ENCODE data around the gene PLA2G2C.

Gene PLA2G2C

DNA sequence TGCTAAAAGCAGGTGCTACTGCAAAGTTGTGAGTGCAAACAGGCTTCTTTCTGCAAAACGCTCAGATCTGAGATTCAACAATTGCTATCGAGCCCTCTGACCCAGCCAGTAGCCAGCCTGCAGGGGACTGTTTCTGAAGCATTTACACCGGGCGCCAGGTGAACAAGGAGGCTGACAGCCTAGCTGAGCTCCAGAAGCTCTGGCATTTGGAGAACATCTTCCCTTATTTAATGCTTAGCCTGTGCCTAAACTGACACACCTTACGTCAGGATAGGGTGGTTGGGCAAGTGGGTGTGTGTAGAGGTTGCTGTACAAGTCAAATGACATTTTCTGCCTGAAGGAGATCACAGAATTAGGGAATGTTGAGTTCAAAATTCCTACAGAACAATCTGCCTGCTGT is 15.8 kb upstream of the PLA2G2C start:
- TF ChIP-seq SPI1 (IDR thresholded peaks at IDR 0.05; ENCODE audit: borderline replicate concordance, low read depth): no peak
- no peak for TF ChIP-seq POLR2AphosphoS5 (IDR thresholded peaks at IDR 0.05; ENCODE audit: low read depth)
- TF ChIP-seq, protein P1, sequence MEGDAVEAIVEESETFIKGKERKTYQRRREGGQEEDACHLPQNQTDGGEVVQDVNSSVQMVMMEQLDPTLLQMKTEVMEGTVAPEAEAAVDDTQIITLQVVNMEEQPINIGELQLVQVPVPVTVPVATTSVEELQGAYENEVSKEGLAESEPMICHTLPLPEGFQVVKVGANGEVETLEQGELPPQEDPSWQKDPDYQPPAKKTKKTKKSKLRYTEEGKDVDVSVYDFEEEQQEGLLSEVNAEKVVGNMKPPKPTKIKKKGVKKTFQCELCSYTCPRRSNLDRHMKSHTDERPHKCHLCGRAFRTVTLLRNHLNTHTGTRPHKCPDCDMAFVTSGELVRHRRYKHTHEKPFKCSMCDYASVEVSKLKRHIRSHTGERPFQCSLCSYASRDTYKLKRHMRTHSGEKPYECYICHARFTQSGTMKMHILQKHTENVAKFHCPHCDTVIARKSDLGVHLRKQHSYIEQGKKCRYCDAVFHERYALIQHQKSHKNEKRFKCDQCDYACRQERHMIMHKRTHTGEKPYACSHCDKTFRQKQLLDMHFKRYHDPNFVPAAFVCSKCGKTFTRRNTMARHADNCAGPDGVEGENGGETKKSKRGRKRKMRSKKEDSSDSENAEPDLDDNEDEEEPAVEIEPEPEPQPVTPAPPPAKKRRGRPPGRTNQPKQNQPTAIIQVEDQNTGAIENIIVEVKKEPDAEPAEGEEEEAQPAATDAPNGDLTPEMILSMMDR (IDR thresholded peaks at IDR 0.05; ENCODE audit: insufficient read depth, low read length): no peak
- TF ChIP-seq, protein P2, sequence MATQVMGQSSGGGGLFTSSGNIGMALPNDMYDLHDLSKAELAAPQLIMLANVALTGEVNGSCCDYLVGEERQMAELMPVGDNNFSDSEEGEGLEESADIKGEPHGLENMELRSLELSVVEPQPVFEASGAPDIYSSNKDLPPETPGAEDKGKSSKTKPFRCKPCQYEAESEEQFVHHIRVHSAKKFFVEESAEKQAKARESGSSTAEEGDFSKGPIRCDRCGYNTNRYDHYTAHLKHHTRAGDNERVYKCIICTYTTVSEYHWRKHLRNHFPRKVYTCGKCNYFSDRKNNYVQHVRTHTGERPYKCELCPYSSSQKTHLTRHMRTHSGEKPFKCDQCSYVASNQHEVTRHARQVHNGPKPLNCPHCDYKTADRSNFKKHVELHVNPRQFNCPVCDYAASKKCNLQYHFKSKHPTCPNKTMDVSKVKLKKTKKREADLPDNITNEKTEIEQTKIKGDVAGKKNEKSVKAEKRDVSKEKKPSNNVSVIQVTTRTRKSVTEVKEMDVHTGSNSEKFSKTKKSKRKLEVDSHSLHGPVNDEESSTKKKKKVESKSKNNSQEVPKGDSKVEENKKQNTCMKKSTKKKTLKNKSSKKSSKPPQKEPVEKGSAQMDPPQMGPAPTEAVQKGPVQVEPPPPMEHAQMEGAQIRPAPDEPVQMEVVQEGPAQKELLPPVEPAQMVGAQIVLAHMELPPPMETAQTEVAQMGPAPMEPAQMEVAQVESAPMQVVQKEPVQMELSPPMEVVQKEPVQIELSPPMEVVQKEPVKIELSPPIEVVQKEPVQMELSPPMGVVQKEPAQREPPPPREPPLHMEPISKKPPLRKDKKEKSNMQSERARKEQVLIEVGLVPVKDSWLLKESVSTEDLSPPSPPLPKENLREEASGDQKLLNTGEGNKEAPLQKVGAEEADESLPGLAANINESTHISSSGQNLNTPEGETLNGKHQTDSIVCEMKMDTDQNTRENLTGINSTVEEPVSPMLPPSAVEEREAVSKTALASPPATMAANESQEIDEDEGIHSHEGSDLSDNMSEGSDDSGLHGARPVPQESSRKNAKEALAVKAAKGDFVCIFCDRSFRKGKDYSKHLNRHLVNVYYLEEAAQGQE (IDR thresholded peaks at IDR 0.05; ENCODE audit: insufficient replicate concordance, low read depth): no peak
- no peak for TF ChIP-seq GABPA (IDR thresholded peaks at IDR 0.05; ENCODE audit: low read depth)
- no peaks in the 10 kb centered on the region for H3K27me3 ChIP-seq (ENCODE audit: insufficient read depth, poor library complexity, severe bottlenecking)
- no peak for DNase-seq (ENCODE audit: low read depth in 1 of 2, low spot score in 1 of 2)
- no peak overlapping the region for H3K4me3 ChIP-seq (replicated peaks; ENCODE audit: insufficient read depth, low read length)
- no peak overlapping the region for H3K27ac ChIP-seq (replicated peaks)

DNA sequence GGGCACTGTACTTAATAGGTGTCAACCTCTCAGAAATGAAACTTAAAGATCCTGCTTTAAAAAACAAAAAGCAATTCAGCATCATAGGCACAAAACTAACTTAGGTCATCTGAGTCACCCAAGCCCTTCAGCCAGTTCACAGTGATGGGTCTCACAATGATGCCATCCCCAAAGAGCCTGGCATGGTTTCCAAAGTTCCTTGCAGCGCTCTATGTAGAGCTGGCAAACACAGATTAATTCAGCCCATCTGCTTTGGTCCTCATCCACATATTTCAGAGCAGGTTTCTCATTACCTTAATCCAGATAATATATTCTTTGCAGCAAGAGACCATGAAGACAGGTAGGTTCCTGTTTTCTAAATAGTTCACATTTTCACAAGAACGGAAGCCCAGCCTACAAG is 14.6 kb upstream of the PLA2G2C start:
- peak in 1 of 2 experiments; percentile 37 for DNase-seq (ENCODE audit: low read depth in 1 of 2, low spot score in 1 of 2)
- no peak overlapping the region for H3K27ac ChIP-seq (replicated peaks)
- no peaks in the 10 kb centered on the region for H3K27me3 ChIP-seq (ENCODE audit: insufficient read depth, poor library complexity, severe bottlenecking)
- TF ChIP-seq, protein P1 (IDR thresholded peaks at IDR 0.05; ENCODE audit: insufficient read depth, low read length): no peak
- TF ChIP-seq GABPA (IDR thresholded peaks at IDR 0.05; ENCODE audit: low read depth) (no peak), SPI1 (IDR thresholded peaks at IDR 0.05; ENCODE audit: borderline replicate concordance, low read depth) (no peak), POLR2AphosphoS5 (IDR thresholded peaks at IDR 0.05; ENCODE audit: low read depth) (no peak)
- TF ChIP-seq, protein P2 (IDR thresholded peaks at IDR 0.05; ENCODE audit: insufficient replicate concordance, low read depth): no peak
- H3K4me3 ChIP-seq (replicated peaks; ENCODE audit: insufficient read depth, low read length): no peak overlapping the region

DNA sequence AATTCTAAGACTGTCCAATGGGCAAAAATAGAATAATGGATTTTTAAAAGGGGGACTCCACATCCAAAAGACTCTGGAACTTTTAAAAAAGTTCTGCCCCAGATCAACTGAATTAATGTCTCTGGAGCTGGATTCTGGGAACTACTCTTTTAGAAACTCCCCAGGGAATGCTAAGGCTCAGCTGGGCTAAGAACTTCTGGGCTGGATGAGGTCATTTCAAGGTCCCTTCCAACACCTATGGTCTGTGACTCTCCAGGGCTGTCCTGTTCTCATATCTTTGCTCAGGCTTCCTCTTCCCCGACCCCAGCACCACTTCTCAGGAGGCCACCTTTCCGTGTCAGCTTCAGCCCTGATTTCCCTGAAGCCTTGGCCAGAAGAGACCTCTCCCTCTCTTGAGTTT is 13.5 kb upstream of the PLA2G2C start:
- Histone ChIP-seq H3K27ac (replicated peaks) (no peak overlapping the region), H3K4me3 (replicated peaks; ENCODE audit: insufficient read depth, low read length) (no peak overlapping the region), H3K27me3 (ENCODE audit: insufficient read depth, poor library complexity, severe bottlenecking) (no peaks in the 10 kb centered on the region)
- TF ChIP-seq, protein P2 (IDR thresholded peaks at IDR 0.05; ENCODE audit: insufficient replicate concordance, low read depth): no peak
- no peak for DNase-seq (ENCODE audit: low read depth in 1 of 2, low spot score in 1 of 2)

DNA sequence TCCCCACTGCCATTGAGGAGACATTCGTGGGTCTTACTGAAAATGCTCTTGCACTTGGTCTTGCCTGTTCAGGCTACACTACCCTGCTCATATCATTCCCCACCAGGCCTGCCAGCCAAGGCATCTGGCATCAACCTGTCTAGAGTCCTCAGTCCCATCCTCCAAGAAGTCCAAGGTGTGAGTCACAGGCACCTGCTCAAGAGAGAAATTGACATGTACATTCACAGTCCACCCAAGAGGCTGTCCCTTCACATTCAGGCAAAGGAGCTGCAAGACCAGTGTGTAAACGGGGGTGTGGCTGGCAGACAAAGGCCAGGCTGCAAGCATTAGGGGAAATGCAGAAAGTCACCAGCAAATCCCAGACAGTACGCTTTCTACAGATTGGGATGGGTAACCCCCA is 13.1 kb upstream of the PLA2G2C start:
- Histone ChIP-seq H3K27me3 (ENCODE audit: insufficient read depth, poor library complexity, severe bottlenecking) (no peaks in the 10 kb centered on the region), H3K4me3 (replicated peaks; ENCODE audit: insufficient read depth, low read length) (no peak overlapping the region), H3K27ac (replicated peaks) (no peak overlapping the region)
- TF ChIP-seq, protein P2 (IDR thresholded peaks at IDR 0.05; ENCODE audit: insufficient replicate concordance, low read depth): no peak
- TF ChIP-seq, protein P1 (IDR thresholded peaks at IDR 0.05; ENCODE audit: insufficient read depth, low read length): no peak
- no peak for TF ChIP-seq SPI1 (IDR thresholded peaks at IDR 0.05; ENCODE audit: borderline replicate concordance, low read depth)
- TF ChIP-seq POLR2AphosphoS5 (IDR thresholded peaks at IDR 0.05; ENCODE audit: low read depth): no peak
- no peak for TF ChIP-seq GABPA (IDR thresholded peaks at IDR 0.05; ENCODE audit: low read depth)
- no peak for DNase-seq (ENCODE audit: low read depth in 1 of 2, low spot score in 1 of 2)
